ENCODE results near the gene SSUH2.

SSUH2 gene

DNA sequence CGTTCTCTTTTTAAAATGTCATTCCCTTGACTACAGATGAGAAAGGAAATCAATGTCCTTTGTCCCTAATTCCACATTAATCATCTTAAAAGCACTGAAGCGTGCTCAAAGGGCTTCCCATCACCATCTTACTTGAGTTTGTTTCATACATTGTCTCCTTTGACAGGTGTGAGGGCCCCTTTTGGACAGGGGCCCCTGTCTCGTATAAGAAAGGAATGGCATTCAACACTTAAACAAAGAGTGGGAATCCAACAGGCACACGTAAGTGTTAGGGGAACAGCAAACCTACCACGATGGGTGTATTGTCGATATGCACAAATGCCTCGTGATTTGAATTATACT lies 5.0 kb downstream of the SSUH2 start:
- DNase-seq = no peak

DNA sequence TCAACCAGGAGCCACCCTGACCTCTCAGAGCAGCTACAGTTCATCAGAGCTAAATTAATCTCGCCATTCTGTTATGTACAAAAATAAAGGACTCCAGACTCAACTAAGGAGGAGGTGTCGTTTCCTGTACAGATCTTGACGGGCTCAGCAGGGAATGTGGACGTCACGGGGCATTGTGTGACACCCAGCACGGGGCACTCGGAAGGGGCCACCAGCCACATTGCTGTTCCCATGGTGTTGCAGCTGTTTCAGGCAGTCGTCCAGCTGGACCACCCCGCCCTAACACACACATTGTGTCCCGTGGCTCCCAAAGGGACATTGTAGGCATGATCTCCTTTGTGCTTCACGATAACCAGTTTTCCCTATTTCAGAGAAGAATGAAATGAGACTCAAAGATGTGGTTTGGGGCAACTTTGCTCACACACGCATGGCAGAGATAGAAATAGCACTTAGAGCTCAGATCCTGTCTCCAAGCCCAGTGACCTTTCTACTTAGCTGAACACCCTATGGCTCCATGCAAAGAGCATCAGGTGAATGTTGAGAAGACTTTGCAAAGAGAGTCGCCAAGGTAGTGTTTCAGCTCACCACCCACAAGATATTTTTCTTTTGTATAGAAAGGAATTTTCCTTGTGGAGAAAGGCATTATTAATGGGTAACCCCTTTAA lies 5.5 kb downstream of the SSUH2 start:
- DNase-seq = no peak

DNA sequence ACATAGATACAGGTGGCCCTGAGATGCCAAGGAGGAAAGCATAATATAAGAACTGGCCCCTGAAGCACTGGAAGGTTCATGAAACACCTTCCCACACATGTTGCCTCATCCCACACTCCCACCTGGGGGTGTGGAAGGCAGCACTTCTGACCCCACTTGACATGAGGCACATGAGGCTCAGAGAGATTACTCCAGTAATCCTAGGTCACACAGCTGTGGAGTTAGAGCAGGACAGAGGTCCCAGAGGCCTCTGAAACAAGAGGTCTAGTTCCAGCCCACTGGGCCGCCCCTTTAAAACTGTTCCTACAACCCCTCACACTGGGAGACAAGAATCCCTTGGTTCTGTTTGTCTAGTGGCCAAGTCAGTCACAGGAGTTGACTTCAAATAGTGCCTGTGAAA lies 7.2 kb downstream of the SSUH2 start:
- DNase-seq = no peak

DNA sequence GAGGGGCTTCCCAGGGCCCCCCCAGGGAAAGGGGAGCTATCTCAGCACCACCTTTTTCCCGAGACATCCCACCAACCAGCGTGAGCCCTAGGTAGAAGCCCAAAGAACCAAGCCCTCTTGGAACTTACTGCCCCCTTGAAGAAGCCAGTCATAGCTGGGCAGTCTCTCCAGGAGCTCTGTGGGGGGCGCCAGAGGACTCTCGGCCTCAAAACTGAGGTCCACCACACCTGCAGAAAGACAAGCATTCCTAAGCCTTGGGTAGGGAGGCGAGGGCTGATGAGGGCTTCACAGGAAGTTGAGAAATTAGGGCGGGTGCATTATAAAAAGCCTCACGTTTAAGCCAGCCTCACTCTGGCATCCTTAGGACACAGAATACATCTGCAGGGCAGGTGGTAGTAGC lies 9.0 kb downstream of the SSUH2 start:
- no peak for DNase-seq

DNA sequence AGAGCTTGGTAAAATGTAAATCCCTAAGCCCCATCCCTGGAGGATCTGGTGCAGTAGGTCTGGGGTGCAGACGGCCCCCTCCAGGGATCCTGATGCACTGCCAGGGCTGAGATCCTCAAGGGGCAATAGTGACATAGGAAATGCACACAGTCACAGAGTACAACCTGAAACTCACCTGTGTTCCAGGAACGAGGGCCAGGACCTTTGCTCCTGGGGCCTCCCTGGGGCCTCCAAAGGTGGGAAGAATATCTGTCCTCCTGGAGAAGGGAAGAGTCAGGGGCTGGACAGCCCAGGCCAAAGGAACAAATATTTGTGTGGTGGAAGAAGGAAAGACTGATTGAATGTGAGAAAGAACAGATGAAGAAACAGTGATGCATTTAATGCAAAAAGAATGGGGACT lies 9.5 kb downstream of the SSUH2 start:
- no peak for DNase-seq

DNA sequence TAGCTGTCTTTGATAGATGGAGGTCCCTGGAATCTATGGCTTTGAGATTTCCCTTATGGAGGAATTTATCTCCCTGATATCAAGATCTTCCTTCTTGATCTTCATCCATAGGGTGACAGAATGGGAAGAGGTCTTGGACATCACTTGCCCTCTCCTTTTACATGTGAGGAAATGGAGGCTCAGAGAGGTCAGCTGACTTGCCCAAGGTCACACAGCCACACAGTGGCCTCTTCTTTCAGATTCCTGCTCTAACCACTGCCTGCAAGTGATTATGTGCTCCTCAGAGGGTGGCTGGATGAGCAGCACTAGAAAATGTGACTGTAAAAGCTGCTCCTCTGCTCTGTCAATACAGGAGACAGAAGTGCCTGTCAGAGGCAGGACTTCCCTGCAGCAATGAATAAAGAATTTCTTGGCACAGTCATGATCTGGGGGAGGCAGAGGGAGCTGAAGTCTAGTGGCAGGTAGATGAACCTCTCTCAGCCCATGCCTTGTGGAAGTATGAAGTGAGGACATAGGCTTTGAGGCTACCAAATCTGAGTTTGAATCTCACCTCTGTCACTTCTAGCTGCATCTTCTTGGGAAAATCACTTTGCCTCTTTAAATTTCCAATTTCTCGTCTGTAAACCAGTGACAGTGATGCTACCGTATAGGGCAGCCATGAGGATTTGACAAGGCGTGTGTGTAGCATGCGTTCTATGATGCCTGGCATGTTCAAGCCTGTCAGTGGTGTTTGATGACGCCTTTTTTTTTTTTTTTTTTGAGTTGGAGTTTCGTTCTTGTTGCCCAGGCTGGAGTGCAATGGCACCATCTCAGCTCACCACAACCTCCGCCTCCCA lies 12.0 kb downstream of the SSUH2 start:
- no peak for DNase-seq

DNA sequence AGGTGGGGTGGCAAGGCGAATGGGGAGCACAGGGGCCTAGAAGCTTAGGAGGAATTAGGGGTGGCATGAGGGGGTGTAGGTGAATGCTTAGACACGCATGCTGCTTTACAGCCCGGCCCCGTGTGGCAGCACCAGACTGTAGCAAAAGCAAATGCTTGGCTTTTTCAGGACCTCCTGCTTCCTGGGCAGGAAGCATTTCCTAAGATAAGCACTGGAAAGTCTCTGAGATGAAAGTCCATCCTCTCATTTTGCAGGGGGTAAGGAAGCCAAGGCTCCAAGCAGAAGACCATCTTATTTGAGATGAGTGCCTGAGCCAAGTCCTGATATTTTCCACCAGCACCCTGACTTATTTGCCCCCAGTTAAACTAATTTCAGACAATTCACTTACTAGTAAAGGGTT lies 12.9 kb downstream of the SSUH2 start:
- DNase-seq = no peak

DNA sequence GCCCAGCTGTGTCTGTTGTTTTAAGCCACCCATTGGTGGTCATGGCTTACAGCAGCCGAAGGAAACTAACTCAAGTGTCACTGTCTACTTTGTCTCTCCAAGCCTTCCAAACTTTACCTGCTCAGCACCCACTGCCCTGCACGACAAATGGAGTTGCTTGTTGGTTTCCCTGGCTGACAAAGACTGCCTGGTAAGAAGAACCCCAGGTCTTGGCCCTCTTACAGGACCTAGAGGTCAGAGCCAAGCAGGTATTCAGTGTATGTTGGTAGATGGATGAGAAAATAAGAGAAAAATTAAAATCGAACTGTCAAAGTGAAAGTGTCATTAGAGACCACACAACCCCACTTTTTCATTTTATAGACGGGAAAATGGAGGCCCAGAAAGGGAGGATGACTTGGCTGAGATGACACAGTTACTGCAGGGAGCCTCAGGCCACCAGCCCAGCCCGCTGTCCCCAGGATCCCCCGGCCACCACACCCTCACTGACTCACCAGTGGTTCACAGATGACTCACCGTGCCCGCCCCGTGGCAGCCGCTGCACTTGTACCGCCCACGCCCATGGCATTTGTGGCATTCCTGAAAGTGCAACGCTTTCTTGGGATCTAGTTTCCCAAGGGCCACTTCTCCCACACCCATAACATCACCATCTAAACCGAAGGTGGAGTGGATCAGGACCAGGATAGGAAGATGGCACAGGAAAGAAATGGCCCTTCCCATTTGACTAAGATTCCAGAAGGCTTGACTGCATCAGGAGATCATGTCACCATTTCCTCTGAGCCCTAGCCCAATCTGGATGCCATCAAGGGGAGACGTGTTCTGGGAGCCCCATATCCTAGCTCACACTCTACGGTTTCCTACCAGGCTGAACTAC lies 15.2 kb downstream of the SSUH2 start:
- DNase-seq = peak; percentile 69

DNA sequence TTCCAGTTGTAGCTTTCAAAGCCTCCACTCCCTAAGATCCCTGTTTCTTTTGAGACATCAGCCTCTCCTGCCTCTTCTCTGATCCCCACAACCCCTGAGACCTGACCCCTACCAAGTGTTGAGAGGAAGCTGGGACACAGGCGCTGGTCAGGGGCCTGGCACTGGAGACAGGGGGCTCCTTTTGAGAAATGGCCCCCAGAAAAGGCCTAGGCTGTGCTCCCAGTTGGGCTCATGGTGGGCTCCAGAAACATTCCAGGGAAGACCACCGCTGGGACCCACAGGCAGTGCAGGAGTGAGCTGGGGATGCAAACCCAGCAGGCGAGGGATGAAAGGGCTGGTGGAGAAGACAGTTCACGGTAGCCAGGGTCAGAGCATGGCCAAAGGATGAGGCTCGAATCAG lies 16.6 kb downstream of the SSUH2 start:
- no peak for DNase-seq

DNA sequence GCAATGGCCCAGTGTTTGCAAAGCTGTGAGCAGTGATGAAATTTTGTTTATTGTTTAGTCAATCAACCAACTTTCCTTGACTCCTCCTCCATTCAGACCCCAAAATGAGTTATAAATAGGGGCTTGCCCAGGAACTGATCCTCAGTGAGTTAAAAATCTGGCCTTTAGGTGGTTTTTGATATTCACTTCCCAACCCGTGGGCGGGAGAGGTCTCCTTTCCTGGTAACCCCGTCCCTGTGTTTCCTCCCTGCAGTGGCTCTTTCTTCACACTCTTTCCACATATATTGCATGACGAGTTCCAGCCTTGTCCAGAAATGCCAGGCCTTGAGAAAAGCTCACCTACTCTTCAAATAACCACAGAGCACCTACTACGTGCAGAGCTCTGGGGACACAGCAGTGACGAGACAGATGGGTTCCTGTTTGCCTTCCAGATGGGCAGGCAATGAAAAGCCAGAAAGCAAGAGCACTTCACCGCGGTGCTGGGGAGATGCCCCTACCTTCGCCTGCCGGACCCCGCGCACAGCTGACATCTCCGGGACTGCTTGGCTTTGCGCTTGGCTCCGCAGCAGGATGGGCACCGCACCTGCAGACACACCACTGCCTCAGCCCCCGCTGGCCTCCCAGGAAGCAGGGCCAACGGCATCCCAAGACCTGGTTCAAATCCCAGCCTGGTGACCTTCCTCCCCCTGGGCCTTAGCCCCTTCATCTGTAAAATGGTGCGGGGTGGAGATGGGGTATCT lies 17.2 kb downstream of the SSUH2 start:
- DNase-seq = no peak

DNA sequence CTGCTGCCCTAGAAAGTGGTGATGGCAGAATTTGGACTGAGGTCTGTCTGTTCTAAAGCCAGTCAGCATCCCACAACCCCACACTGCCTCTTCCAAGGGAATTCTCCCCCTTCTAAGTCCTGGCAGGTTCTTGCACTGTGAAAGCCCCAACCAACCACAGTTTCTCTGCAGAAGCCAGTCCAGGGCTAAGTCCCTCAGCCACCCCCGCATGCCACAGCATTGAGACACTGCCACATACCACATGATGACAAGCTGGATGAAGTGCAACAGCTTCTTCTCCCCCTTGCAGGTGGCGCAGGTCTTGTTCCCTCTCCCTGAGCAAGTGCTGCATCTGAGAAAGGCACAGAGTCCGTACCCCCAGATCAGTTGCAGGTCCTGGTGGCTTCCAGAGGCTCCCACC lies 18.6 kb downstream of the SSUH2 start:
- DNase-seq = no peak

DNA sequence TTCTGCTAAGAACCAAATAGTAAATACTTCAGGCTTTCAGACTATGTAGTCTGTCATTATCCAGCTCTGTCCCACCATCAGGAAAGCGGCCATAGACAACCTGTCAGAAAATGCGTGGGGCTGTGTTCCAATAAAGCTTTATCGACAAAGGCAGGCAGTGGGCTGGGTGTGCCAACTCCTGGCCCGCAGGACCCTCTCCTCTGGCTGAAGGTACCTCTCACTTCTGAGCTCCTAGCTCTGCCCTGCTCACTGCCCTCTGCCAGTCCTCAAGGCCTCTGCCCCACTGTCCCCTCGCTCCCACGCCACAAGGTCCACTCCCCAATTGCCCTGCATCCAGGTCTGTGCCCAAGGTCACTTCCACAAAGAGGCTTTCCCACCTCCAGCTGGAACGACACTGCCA lies 20.0 kb downstream of the SSUH2 start:
- no peak for DNase-seq

DNA sequence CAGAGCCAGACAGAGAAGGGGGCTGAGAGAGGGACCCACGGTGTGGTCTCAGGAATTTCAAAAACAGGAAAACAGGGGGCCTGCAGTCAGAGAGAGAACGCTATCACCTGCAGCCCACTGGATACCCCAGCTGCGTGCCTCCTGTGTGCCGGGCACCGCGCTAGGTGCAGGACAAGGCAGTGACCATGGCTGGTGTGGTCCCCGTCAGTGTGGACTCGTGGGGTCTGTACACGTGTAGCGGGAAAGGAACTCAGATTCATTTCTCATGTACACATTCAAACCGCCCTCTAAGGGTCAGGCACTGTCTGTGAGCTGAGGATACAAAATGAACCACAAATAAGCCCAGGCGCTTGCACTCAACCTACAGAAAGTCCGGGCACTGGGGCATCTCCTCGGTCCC lies 20.9 kb downstream of the SSUH2 start:
- no peak for DNase-seq

DNA sequence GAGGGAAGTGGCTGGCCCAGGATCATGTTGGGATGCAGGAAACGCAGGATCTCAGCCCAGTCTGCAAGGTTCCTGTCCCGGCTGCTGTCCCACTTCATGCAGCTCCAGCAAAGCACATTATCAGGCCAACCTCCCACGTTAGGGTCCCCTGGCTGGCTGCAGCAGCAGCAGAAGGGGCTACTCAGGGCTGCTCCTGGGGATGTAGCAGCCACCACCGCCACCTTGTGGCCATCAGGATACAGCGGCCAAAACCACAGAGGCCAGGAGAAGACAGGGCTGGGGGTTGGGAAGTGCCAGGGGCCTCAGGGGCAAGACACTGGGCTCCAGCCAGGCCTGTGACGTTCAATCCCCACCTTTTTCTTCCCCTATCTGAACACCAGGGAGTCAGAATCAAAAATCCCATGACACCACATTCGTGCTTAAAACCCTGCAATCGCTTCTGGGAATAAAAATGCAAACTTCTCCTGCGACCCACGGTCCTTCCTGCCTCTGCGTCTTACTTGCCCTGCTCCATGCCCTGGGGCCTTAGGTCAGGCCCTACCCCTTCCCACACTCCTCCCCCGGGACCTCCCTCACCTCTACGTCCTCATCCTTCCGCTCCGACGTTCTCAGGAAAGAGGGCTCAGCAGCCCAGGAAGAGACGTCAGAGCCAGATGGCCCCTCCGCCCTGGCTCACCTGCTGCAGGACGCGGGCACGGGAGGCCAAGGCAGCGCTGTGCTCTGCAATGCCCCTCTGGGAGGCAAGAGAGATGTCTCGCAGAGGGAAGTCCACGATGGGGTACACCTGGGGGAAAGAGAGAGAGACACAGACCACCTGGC lies 21.5 kb downstream of the SSUH2 start:
- DNase-seq = peak; percentile 34

DNA sequence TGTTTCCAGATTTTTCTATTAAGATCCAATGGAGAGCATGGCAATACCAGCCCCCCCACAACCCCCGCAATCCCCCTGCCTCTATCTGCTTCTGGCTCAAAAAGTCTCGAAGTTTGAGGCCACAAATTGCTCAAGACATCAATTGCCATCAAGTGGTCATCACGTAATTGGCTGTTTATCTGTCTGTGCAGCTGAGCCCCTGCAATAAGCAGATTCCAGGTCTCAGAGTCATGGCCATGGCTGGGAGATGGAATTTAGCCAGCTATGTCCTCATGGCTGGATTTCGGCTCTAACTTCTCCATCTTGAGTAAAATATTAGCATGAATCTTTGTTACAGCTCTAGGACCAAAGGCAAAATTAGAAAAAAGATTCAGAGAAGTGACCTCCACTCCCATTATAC lies 22.7 kb downstream of the SSUH2 start:
- DNase-seq = no peak

DNA sequence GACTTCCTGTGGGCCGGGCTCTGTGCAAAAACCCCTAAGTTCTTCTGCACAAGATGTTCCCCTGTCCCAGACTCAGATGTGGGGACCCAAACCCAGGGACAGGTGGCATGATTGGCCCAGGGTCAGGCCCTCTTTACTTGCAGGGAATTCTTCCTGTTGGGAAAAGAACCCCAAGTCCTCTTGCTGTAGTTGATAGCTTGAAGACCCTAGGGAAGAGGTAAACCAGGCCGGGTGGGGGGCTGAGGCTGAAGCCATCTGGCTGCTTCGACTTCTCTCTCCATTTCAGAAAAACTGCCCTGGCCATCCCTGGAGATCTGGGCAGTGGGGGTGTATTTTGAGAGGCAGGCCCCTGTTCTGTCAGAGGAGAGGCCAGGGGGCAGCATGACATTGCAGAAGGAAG lies 23.5 kb downstream of the SSUH2 start:
- DNase-seq = no peak

DNA sequence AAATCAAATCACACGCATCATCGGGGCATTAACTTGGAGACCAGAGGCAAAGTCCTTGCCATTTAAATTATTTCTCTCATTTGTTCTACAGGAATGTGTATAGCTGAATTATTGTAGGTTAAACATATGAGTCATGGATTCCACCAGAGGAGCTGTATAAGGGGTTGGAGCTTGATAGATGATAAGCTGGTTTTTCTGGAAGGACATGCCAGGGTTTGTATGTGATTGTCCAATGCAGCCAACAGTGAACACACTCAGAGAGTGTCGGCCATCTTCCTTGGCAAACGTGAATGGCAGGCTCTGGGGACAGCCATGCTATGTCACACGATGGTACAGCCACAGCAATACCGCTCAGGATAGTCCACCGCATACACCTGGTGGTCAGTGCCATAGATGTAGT lies 25.1 kb downstream of the SSUH2 start:
- DNase-seq = no peak

DNA sequence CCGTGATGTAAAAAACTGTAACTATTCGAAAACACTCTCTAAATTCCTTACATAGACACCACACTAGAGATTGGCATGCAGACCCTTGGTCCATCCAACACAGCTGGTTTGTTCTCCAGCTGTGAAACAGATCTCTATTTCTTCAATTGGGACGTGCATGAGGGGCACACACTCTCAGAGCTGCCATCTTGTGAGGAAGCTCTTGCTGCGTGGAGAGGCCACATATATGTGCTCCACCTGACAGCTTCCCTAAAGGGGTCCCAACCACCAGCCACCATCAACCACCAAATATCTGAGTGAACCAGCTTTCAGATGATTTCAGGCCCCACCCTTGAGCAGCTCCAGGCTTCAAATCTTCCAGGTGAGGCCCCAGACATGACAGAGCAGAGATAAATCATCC lies 25.6 kb downstream of the SSUH2 start:
- no peak for DNase-seq

DNA sequence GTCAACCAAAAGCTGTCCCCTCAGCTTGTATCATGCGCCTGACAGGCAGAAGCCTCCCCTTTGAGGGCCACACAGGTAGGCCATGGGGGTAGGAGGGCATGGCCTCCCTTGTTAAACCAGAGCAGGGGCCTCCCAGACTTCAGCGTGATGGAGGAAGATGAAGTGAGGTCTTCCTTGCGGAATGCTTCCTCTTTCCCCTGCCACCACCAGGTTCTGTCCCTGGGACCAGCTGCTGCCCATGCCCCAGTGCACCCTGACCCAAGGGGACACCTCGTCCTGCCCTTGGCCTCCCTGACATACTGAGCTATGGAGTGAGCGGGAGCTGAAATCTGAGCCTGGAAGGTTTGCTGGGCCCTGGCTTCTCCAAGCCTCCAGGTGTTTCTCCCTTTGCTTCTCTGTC lies 26.7 kb downstream of the SSUH2 start:
- no peak for DNase-seq

DNA sequence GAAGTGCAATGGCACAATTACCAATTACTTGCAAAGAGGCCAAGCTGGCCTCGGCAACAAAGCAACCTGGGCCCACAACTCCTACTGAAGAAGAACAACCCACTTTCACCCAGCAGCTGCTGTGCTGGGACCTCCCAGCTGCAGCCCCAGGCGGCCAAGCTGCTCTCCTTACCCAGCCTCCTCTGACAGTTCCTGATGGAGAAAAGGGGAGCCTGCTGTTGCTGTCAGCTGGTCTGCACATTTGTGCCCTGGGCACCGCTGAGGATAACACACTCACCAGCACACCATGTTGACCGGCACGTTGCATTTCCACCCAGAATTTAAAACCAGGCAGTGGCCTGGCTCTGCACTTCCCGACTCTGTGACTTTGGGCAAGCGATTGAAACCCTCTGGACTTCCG lies 33.6 kb downstream of the SSUH2 start:
- DNase-seq = no peak

DNA sequence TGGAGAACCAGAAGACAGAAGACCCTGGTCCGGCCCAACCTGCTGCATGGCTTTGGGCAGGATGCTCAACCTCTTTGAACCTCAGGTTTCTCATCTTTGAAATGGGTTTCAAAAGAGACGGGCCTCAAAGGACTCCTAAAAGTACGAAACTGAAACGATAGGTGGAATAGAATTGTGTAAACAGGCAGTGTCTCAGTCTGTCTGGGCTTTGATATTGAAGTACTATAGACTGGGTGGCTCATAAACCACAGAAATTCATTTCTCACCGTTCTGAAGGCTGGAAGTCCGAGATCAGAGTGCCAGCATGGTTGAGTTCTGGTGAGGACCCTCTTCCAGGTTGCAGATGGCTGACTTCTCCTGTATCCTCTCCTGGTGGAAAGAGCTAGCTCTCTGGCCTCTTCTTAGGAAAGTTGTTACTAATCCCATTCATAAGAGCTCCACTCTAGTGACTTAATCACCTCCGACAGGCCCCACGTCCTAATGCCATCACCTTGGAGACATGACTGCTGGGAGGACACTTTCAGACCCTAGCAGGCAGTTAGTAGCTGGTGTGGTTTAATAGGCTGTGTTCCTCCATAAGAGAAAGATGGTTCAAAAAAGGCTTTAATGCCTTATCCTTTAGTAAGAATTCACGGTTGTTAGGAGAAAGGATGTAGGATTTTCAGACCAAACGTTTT lies 35.7 kb downstream of the SSUH2 start:
- no peak for DNase-seq

Measured in stimulated activated CD4-positive, alpha-beta T cell treated with anti-CD3 and anti-CD28 coated beads, Interleukin-1b, Interleukin-23, amount 100 ng/mL, for 48 hours (primary cell).